PC-9 (cell line): Measurements from ENCODE around the gene PLAU. TPM values are rescaled to one million over a fixed set of nuclear protein-coding genes. Genes with fewer than 3 reads are reported as not detected.
A peak's percentile ranks its signal among the peaks of the same experiment; 100 is the strongest.
"Not testable (repeated sequence)": the region's sequence is repeated elsewhere in the genome, so short reads cannot be mapped to it uniquely, and the experiment has no call there.

Source experiments
- BruUV-seq: library from RNA; stranded (reverse); fragments of 400-500 nt; replicated peaks from 2 replicates; lab custom pipeline; 2021; lab: Mats Ljungman, UMichigan
- CTCF ChIA-PET: fragments of 300-600 bp; sonication (Branson Sonifier 250); formaldehyde crosslinking; loops from one replicate; lab custom pipeline; 2022; ENCODE audit warnings: antibody characterized with exemption; lab: Charles Lee
- POLR2A ChIA-PET: fragments of 300-600 bp; sonication (Branson Sonifier 250); formaldehyde crosslinking; loops from one replicate; lab custom pipeline; 2022; ENCODE audit warnings: antibody characterized with exemption; ENCODE audit not compliant: unreplicated experiment; lab: Charles Lee
- DNase-seq, 2 experiments: peaks; one replicate each; pipeline versions ENCODE4 v3.0.0 to v3.0.0-alpha.2; 2015 to 2022; ENCODE audit warnings: mixed read lengths in 1 of 2
- H2AFZ ChIP-seq: fragments of 200-600 bp; sonication (generic); 2 replicates; pipeline ENCODE4 v1.8.1; 2017; ENCODE audit warnings: antibody characterized with exemption
- H3F3A ChIP-seq: fragments of 200-600 bp; sonication (generic); 2 replicates; pipeline ENCODE4 v1.8.1; 2017; ENCODE audit warnings: antibody characterized with exemption, mild to moderate bottlenecking, low read depth; ENCODE audit not compliant: insufficient read depth
- H3K27ac ChIP-seq: fragments of 200-600 bp; sonication (generic); 2 replicates; pipeline ENCODE4 v1.6.1; 2016; ENCODE audit warnings: mixed run types
- H3K27me3 ChIP-seq: fragments of 200-600 bp; sonication (generic); 2 replicates; pipeline ENCODE4 v1.6.1; 2016; ENCODE audit warnings: low read depth, mixed run types; ENCODE audit not compliant: insufficient read depth
- H3K36me3 ChIP-seq: fragments of 200-600 bp; sonication (generic); 2 replicates; pipeline ENCODE4 v1.6.1; 2016; ENCODE audit warnings: low read depth, mixed run types
- H3K4me1 ChIP-seq: fragments of 200-600 bp; sonication (generic); replicated peaks from 2 replicates; pipeline ENCODE4 v1.6.1; 2016; ENCODE audit warnings: mixed run types; ENCODE audit not compliant: insufficient read depth
- H3K4me2 ChIP-seq: fragments of 200-600 bp; sonication (generic); 2 replicates; pipeline ENCODE4 v1.6.1; 2017; ENCODE audit warnings: mixed run types
- H3K4me3 ChIP-seq: fragments of 200-600 bp; sonication (generic); 2 replicates; pipeline ENCODE4 v1.6.1; 2016; ENCODE audit warnings: mixed run types
- H3K79me2 ChIP-seq: fragments of 200-600 bp; sonication (generic); 2 replicates; pipeline ENCODE4 v1.6.1; 2017; ENCODE audit warnings: low read depth, mixed run types
- H3K9me2 ChIP-seq: fragments of 200-600 bp; sonication (generic); 2 replicates; pipeline ENCODE4 v1.8.1; 2017; ENCODE audit warnings: mild to moderate bottlenecking; ENCODE audit not compliant: insufficient read depth
- H3K9me3 ChIP-seq: fragments of 200-600 bp; sonication (generic); 2 replicates; pipeline ENCODE4 v1.8.1; 2016; ENCODE audit warnings: low read depth; ENCODE audit not compliant: insufficient read depth
- H4K20me1 ChIP-seq: fragments of 200-600 bp; sonication (generic); 2 replicates; pipeline ENCODE4 v1.8.1; 2017; ENCODE audit not compliant: insufficient read depth
- CTCF ChIP-seq: fragments of 200-600 bp; sonication (generic); conservative IDR thresholded peaks from 2 replicates; pipeline ENCODE4 v1.6.1; 2017; ENCODE audit warnings: mixed run types, antibody characterized with exemption, mild to moderate bottlenecking, moderate library complexity
- EZH2 ChIP-seq: fragments of 200-600 bp; sonication (generic); IDR thresholded peaks from 2 replicates; pipeline ENCODE4 v1.8.0; 2017; ENCODE audit warnings: antibody characterized with exemption, low read depth
- intact Hi-C: fragments of 100-400 bp; cut with micrococcal nuclease; formaldehyde crosslinking; loops from one replicate; pipeline ENCODE4 v1.10.0; 2022; ENCODE audit not compliant: unreplicated experiment
- total RNA-seq: library from RNA; stranded (reverse); gene quantifications from 2 replicates; pipeline ENCODE4 v1.2.3, GENCODE V29; 2021

PLAU gene
- total RNA-seq, 1 experiment from 2014 or later = 90.3 TPM

DNA sequence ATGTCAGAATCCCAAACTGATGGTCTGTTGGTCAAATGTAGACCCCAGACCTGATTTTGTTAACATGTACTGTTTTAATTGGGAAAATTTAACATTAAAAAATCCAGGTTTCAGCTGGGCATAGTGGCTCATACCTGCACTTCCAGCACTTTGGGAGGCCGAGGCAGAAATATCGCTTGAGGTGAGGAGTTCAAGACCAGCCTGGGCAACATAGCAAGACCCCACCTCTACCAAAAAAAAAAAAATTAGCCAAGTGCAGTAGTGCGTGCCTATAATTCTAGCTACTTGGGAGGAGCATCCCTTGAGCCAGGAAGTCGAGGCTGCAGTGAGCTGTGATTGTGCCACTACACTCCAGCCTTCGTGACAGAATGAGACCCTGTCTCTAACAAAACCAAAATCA lies 20.7 kb upstream of the PLAU start:
- Histone ChIP-seq H3K4me2 (peak overlapping the region; percentile 90; the same call in 1 of the 2 replicates), H3F3A (peaks cover 77% of the 10 kb centered on the region), H3K79me2 (no peaks in the 10 kb centered on the region), H3K4me1 (peaks cover 95% of the 10 kb centered on the region), H3K9me2 (no peaks in the 10 kb centered on the region), H2AFZ (no peak overlapping the region), H3K36me3 (no peaks in the 10 kb centered on the region), H3K9me3 (no peaks in the 10 kb centered on the region), H3K27ac (peak overlapping the region; percentile 97), H3K27me3 (no peaks in the 10 kb centered on the region), H4K20me1 (no peaks in the 10 kb centered on the region), H3K4me3 (no peak overlapping the region)
- BruUV-seq = TSS peak; percentile 26
- no peak for DNase-seq
- intact Hi-C loops = no loop called here
- ChIA-PET POLR2A (interaction anchor here (4.0 kb wide), 1 partner anchor 9 kb away, joined by 87 read pairs; no protein-coding TSS in a partner anchor), CTCF (no interaction called here)
- no peak for TF ChIP-seq EZH2
- TF ChIP-seq CTCF = no peak

DNA sequence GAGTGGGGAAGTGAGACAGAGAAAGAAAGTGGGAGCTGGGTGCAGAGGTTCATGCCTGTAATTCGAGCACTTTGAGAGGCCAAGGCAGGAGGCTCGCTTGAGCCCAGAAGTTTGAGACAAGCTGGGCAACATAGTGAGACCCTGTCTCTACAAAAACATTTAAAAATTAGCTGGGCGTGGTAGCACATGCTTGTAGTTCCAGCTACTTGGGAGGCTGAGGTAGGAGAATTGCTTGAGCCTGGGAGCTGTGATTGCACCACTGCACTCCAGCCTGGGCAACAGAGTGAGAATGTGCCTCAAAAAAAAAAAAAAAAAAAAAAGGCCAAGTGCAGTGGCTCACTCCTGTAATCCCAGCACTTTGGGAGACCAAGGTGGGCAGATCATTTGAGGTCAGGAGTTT lies 20.1 kb upstream of the PLAU start:
- H3K9me2 ChIP-seq, H3K36me3 ChIP-seq, BruUV-seq, H3K79me2 ChIP-seq, H2AFZ ChIP-seq, H4K20me1 ChIP-seq, H3K27me3 ChIP-seq, DNase-seq, H3K9me3 ChIP-seq, intact Hi-C loops, H3K4me3 ChIP-seq: not testable (repeated sequence)
- Histone ChIP-seq H3K4me2 (0 out of 2 replicates have a peak overlapping the region, but pooled peaks have one; percentile 90), H3K27ac (peak overlapping the region; percentile 97), H3F3A (peaks cover 79% of the 10 kb centered on the region), H3K4me1 (peaks cover 100% of the 10 kb centered on the region)
- CTCF ChIA-PET = interaction anchor here (0.5 to 1.0 kb wide), 3 partner anchors 49 to 113 kb away, joined by 3 to 4 read pairs (median 3); no protein-coding TSS in a partner anchor
- POLR2A ChIA-PET = interaction anchor here (0.7 to 1.2 kb wide), 2 partner anchors 16 to 76 kb away, joined by 6 to 16 read pairs; no protein-coding TSS in a partner anchor

DNA sequence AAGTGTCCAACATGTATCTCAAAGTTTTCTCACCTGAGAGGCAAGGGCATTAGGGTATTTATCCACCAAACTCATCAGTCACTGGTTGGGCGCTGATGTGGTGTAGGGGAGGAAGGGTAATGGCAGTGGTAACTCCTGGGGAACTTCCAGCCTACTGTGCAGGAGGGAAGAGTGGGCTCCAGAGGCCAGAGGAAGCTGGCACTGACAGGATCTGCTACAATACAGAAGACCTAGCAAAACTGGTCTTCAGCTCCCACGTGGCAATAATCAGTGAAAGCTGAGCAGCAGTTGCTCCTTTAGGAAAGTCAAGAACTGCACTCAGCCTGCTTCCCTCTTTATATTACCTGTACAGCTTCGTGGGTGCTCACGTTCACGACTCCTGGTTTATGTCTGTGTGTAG lies 19.4 kb upstream of the PLAU start:
- Histone ChIP-seq H3F3A (peaks cover 75% of the 10 kb centered on the region), H3K27ac (peak overlapping the region; percentile 97), H3K79me2 (no peaks in the 10 kb centered on the region), H3K4me1 (peaks cover 100% of the 10 kb centered on the region), H2AFZ (no peak overlapping the region), H3K9me3 (no peaks in the 10 kb centered on the region), H3K36me3 (no peaks in the 10 kb centered on the region), H4K20me1 (no peaks in the 10 kb centered on the region), H3K27me3 (no peaks in the 10 kb centered on the region), H3K9me2 (no peaks in the 10 kb centered on the region), H3K4me3 (no peak overlapping the region), H3K4me2 (0 out of 2 replicates have a peak overlapping the region, but pooled peaks have one; percentile 90)
- ChIA-PET CTCF (interaction anchor here (0.5 to 1.0 kb wide), 6 partner anchors 49 to 339 kb away, joined by 3 to 4 read pairs (median 3); no protein-coding TSS in a partner anchor), POLR2A (interaction anchor here (0.6 to 1.2 kb wide), 3 partner anchors 14 to 75 kb away, joined by 6 to 16 read pairs (median 6); no protein-coding TSS in a partner anchor)
- no TSS peak for BruUV-seq
- no peak for DNase-seq
- no peak for TF ChIP-seq CTCF
- TF ChIP-seq EZH2 = no peak
- intact Hi-C loops = no loop called here
